GM21526 (cell line): ENCODE data around the gene EPHA2.

Source experiments
- ATAC-seq: cut with Tn5 transposase; IDR thresholded peaks from one replicate; pipeline ENCODE4 v1.9.1; 2021; ENCODE audit warnings: moderate library complexity; ENCODE audit not compliant: unreplicated experiment, low FRiP score

Gene EPHA2

GRCh38 chr1:16124377-16125087 lies 31.3 kb downstream of the EPHA2 start:
- no peak for ATAC-seq

DNA sequence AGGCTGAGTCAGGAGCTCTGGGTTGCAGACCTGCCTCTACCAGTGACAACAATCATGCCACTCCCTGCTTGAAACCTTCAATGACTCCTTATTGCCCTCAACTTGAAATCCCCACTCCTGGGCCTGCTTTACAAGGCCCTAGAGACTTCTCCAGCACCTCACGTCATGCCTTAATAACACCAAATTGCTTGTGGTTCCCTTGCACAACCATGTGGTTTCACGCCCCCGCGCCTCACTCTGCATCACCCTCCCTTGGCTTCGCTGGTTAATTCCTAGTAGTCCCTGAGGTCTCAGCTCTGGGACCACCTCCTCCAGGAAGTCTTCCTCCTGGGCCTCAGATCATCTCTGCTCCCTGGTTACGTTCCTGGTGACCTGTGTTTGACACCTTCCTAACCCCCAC lies 33.0 kb downstream of the EPHA2 start:
- no peak for ATAC-seq

GRCh38 chr1:16122350-16122881 lies 33.5 kb downstream of the EPHA2 start:
- no peak for ATAC-seq

DNA sequence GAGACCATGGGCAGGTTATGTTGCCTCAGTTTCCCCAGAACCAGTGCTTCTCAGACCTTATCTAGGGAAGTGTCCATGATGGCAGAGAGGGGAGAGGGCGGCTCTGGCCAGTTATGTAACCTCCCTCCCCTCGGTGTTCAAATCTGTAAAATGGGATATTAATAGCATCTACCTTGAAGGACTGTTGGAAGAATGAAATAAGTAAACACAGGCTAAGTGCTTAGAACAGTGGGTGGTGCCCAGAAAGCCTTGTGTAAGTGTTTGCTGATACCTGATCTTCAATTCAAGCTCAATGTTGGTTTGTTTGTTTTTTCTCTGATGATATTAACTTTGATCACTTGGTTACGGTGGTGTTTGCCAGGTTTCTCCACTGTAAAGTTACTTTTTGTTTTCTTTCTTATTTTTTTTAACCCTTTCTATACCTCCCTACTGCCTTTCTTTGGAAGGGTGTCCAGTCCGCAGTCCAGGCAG lies 34.9 kb downstream of the EPHA2 start:
- no peak for ATAC-seq

DNA sequence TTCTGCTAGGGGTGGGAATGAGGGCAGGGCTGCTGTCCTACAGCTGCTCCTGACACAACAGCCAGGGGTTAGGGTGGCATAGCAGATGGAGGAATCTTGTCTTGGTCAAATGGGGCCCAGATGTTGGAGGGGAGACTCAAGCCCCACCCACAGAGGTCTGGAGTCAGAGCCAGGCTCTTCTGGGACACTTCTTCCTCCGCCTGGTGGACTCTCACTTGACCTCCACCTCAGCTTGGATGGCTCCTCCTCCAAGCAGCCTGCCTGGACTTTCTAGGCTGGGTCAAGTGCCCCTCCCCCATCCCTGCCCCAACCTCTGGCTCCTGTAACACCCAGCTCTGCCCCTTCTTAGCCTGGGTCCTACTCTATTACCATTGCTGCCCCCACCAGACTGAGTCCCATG lies 35.5 kb downstream of the EPHA2 start:
- no peak for ATAC-seq

- ATAC-seq = no peak
Observed at GRCh38 chr1:16119926-16120325, 35.9 kb downstream of the EPHA2 start.

GRCh38 chr1:16119504-16119903 lies 36.4 kb downstream of the EPHA2 start:
- no peak for ATAC-seq

DNA sequence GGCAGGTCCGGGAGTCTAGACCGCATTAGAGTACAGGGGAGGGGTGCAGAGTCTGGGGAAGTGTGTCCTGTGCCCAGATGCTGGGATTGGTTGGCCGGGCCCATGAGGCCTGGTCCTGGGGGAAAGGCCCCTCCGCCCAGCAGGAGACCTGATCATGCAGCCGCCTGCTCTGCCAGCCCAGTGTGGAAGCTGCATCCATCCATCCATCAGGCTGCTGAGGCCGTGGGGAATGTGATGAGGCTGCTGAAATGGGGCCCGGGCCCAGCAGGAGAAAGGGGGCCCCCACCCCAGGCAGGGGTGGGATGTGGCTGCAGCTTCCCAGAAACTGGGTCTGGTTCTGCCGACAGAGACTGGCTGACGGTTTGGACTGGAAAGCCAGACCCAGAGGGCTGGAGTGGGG lies 37.2 kb downstream of the EPHA2 start:
- no peak for ATAC-seq

DNA sequence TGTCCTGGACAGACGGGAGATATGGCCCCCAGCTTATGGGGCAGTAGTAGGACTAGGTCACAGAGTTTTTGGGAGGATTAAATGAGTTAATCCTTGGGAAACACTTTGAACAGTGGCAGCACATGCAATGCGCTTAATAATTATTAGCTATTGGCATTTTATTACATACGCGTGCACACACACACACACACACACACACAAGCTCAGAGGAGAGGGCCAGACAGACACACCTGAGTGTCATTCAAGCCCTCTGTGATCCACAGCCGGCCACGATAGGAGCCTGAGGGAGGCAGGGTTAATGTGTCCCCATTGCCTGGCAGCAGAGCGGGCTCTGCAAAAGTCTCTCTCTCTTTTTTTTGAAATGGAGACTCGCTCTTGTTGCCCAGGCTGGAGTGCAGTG lies 37.9 kb downstream of the EPHA2 start:
- no peak for ATAC-seq

DNA sequence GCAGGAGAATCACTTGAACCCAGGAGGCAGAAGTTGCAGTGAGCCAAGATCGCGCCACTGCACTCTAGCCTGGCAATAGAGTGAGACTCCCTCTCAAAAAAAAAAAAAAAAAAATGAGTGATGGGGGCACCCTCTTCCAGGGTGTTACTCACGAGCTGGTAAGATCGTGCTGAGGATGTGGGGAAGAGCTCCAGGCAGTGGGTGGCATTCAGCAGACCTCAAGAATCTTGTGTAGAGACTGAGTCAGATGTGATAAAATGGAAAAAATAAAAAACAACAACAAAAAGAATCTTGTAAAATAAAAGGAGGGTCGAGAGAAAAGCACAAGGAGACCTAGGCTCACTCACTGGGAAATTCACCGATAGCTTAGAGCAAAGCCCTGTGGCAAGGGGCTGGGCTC lies 38.5 kb downstream of the EPHA2 start:
- no peak for ATAC-seq

DNA sequence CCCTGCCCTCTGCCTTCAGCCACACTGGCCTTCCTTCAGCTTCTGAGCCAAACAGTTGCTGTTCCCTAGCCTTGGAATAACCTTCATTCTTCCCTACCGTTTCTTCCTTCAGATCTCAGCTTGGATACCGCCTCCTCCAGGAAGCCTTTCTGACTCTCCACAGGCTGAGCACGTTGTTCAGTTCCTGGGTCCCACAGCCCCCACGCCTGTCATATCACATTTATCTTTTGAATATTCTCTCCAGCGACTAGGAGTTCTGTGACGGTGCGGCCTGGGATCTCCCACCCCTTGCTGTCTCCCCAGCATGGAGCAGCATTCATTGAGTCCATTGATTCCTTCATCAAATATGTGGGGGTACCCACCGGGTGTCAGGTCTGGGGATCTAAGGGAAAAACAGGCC lies 39.2 kb downstream of the EPHA2 start:
- ATAC-seq = no peak

- no peak for ATAC-seq
Observed at GRCh38 chr1:16116002-16116401, 39.9 kb downstream of the EPHA2 start.

- no peak for ATAC-seq
Observed at GRCh38 chr1:16115468-16115983, 40.3 kb downstream of the EPHA2 start.

DNA sequence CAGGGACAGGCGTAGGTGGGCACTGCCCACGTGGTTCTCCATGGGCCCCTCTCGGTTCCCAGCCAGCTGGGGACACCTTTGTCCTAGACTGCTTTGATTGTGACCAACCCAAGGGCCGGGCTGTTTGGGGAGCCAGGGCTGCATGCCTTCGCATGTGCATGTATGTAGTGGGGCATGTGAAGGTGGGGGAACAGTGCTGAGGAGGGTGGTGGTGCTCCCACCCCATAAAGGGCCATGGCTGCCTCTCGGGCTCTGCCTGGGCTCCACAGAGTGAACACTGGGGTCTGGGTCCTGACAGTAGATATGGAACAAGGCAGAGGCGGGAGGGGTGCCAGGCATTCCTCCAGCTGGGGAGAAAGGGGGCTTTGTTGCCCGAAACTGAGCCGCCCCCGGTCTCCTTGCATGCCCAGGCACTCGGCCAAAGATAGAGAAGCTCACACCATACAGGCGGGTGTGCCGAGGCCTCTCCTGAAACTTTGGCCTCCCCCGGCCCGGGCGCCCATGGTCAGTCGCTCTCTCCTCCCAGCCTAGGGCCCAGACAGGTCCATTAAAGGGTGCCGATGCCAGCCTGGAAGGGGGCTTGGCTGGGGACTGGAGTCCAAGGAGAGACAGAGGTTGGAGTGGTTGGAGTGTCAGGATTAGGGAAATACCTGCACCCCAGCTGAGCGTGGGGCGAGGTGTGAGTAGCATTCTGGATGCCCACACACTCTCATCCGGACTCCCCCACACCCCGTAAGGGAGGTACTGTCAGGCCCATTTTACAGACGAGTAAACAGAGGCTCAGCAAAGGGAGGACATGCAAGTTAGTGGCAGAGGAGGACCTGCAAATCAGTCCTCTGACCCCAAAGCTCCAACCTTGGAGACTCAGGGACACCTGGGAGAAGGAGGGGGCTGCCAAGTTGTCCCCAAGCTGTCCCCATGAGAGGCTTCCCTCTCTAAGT lies 41.1 kb downstream of the EPHA2 start:
- no peak for ATAC-seq

- ATAC-seq = no peak
Observed at GRCh38 chr1:16112596-16113555, 43.0 kb downstream of the EPHA2 start.

GRCh38 chr1:16111771-16112595 lies 43.9 kb downstream of the EPHA2 start:
- no peak for ATAC-seq

DNA sequence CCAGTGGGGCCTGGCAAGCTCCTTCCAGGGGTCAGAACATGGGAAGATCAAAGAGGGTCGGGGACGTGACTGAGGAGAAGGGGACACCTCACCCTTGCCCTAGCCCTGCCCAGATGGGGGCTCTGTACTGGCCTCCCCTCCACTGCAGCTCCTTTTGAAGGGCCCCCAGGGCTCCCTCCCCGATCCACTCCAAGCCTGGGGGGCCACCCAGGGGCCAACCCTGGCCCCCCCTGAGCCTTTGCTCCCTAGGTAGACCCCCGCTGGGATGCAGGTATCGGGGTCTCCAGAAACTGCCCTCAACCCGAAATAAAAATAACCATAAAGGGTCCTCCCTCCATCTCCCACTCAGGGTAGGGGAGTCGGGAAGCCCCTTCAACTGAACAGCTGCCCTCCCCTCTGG lies 45.0 kb downstream of the EPHA2 start:
- no peak for ATAC-seq

DNA sequence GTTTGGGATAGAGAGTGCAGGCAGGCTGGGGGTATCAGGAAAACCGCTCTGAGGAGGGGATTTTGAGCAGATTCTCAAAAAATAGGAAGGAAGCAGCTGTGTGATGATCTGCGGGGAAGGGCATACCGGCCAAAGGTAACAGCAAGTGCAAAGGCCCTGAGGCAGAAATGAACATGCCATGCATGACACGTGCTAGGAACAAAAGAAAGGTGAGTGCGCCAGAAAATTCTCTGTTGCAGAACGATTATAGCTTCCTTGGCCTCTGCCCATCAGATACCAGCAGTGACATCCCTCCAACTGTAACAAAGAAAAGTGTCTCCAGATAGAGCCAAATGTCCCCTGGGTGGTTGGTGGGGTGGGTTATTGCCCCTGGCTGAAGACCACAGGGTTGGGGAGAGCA lies 45.4 kb downstream of the EPHA2 start:
- no peak for ATAC-seq

GRCh38 chr1:16109571-16109970 lies 46.3 kb downstream of the EPHA2 start:
- ATAC-seq = no peak
